PC-3 (cell line): Measurements from ENCODE around the gene ZFP64. TPM values are rescaled to one million over a fixed set of nuclear protein-coding genes. Genes with fewer than 3 reads are reported as not detected.
A peak's percentile ranks its signal among the peaks of the same experiment; 100 is the strongest.

Source experiments
- ATAC-seq: fragments of 200-7000 bp; cut with Tn5 transposase; 2 replicates; pipeline ENCODE4 v1.9.1; 2020; ENCODE audit warnings: mild to moderate bottlenecking, moderate library complexity
- BruUV-seq: library from RNA; stranded (reverse); fragments of 400-500 nt; replicated peaks from 2 replicates; lab custom pipeline; 2021; lab: Mats Ljungman, UMichigan
- CTCF ChIA-PET: fragments of 300-600 bp; sonication (Branson Sonifier 250); formaldehyde crosslinking; loops from one replicate; lab custom pipeline; 2022; ENCODE audit warnings: antibody characterized with exemption; lab: Charles Lee
- POLR2A ChIA-PET: fragments of 300-600 bp; sonication (Branson Sonifier 250); formaldehyde crosslinking; loops from one replicate; lab custom pipeline; 2022; ENCODE audit warnings: antibody characterized with exemption; ENCODE audit not compliant: unreplicated experiment; lab: Charles Lee
- DNase-seq: peaks from one replicate; pipeline ENCODE4 v3.0.0-alpha.2; 2015
- H2AFZ ChIP-seq: fragments of 300-600 bp; sonication (generic); 2 replicates; pipeline ENCODE4 v1.6.0; 2016; ENCODE audit warnings: antibody characterized with exemption, low read length
- H3F3A ChIP-seq: fragments of 300-600 bp; sonication (generic); one replicate; pipeline ENCODE4 v1.6.0; 2017; ENCODE audit warnings: antibody characterized with exemption, low read length, control low read depth, mild to moderate bottlenecking; ENCODE audit not compliant: unreplicated experiment
- H3K27ac ChIP-seq: fragments of 300-600 bp; sonication (generic); 2 replicates; pipeline ENCODE4 v1.5.1; 2016; ENCODE audit warnings: mild to moderate bottlenecking, low read length
- H3K27me3 ChIP-seq: fragments of 300-600 bp; sonication (generic); 2 replicates; pipeline ENCODE4 v1.6.1; 2016; ENCODE audit warnings: low read length, mixed read lengths
- H3K36me3 ChIP-seq: fragments of 300-600 bp; sonication (generic); 2 replicates; pipeline ENCODE4 v1.6.1; 2016; ENCODE audit warnings: low read depth, mixed run types, low read length, mixed read lengths
- H3K4me1 ChIP-seq: fragments of 300-600 bp; sonication (generic); 2 replicates; pipeline ENCODE4 v1.5.1; 2016; ENCODE audit warnings: low read length; ENCODE audit not compliant: insufficient read depth
- H3K4me2 ChIP-seq: fragments of 300-600 bp; sonication (generic); 2 replicates; pipeline ENCODE4 v1.6.0; 2016; ENCODE audit warnings: low read length
- H3K4me3 ChIP-seq: fragments of 300-600 bp; sonication (generic); 2 replicates; pipeline ENCODE4 v1.5.1; 2016; ENCODE audit warnings: mild to moderate bottlenecking, low read length, mixed read lengths
- H3K79me2 ChIP-seq: fragments of 300-600 bp; sonication (generic); 2 replicates; pipeline ENCODE4 v1.6.1; 2017; ENCODE audit warnings: low read length, mixed read lengths
- H3K9ac ChIP-seq: fragments of 300-600 bp; sonication (generic); 2 replicates; pipeline ENCODE4 v1.6.0; 2016; ENCODE audit warnings: mild to moderate bottlenecking, low read length
- H3K9me2 ChIP-seq: fragments of 300-600 bp; sonication (generic); replicated peaks from 2 replicates; pipeline ENCODE4 v1.6.1; 2016; ENCODE audit warnings: mixed run types, low read length, mixed read lengths
- H3K9me3 ChIP-seq: fragments of 300-600 bp; sonication (generic); 2 replicates; pipeline ENCODE4 v1.6.1; 2016; ENCODE audit warnings: low read length, mixed read lengths
- H4K20me1 ChIP-seq: fragments of 300-600 bp; sonication (generic); 2 replicates; pipeline ENCODE4 v1.6.1; 2016; ENCODE audit warnings: low read length, mixed read lengths
- CTCF ChIP-seq: fragments of 300-600 bp; sonication (generic); conservative IDR thresholded peaks from 2 replicates; pipeline ENCODE4 v1.5.1; 2017; ENCODE audit warnings: antibody characterized with exemption, low read depth, mild to moderate bottlenecking, low read length
- EZH2 ChIP-seq: fragments of 300-600 bp; sonication (generic); IDR thresholded peaks from one replicate; pipeline ENCODE4 v1.6.1; 2017; ENCODE audit warnings: antibody characterized with exemption, mild to moderate bottlenecking, low read length; ENCODE audit not compliant: unreplicated experiment
- EZH2phosphoT487 ChIP-seq: fragments of 300-600 bp; sonication (generic); IDR thresholded peaks from 2 replicates; pipeline ENCODE4 v1.6.1; 2018; ENCODE audit warnings: mild to moderate bottlenecking, antibody characterized with exemption, low read length, borderline replicate concordance
- intact Hi-C: fragments of 100-400 bp; cut with micrococcal nuclease; formaldehyde crosslinking; loops from 2 replicates; pipeline ENCODE4 v1.9.0; 2023
- total RNA-seq: library from RNA; depleted of rRNA; stranded (reverse); fragments of >200 nt; gene quantifications from 2 replicates; pipeline ENCODE4 v1.2.3, GENCODE V29; 2014

ZFP64 gene
- total RNA-seq, 1 experiment from 2014 or later, result 16.6 TPM

- H3K4me3 ChIP-seq, result no peak overlapping the region
- no peaks in the 10 kb centered on the region for H3K9me2 ChIP-seq
- no peaks in the 10 kb centered on the region for H3F3A ChIP-seq
- no peak for DNase-seq
- TF ChIP-seq EZH2phosphoT487 (no peak), CTCF (0 out of 2 replicates have a peak, but pooled peaks have one; percentile 8)
- no peaks in the 10 kb centered on the region for H3K9me3 ChIP-seq
- ChIA-PET POLR2A (no interaction called here), CTCF (no interaction called here)
- no peak overlapping the region for H3K4me2 ChIP-seq
- H3K27ac ChIP-seq, result no peak overlapping the region
- H3K27me3 ChIP-seq, result no peaks in the 10 kb centered on the region
- no peaks in the 10 kb centered on the region for H4K20me1 ChIP-seq
- intact Hi-C loops, result no loop called here
- H3K9ac ChIP-seq, result no peak overlapping the region
- no peaks in the 10 kb centered on the region for H3K79me2 ChIP-seq
- H3K36me3 ChIP-seq, result peaks cover 7% of the 10 kb centered on the region; the same call in 1 of the 2 replicates
- no TSS peak for BruUV-seq
- no peak for ATAC-seq
- no peak overlapping the region for H2AFZ ChIP-seq
- H3K4me1 ChIP-seq, result no peaks in the 10 kb centered on the region
Observed at GRCh38 chr20:52171025-52171424, 20.6 kb downstream of the ZFP64 start.

GRCh38 chr20:52168116-52168515, 23.5 kb downstream of the ZFP64 start:
- Histone ChIP-seq H3K36me3 (peaks cover 16% of the 10 kb centered on the region), H4K20me1 (no peaks in the 10 kb centered on the region), H3K27me3 (no peaks in the 10 kb centered on the region), H3K9me3 (no peaks in the 10 kb centered on the region), H2AFZ (no peak overlapping the region), H3K4me3 (no peak overlapping the region), H3K4me1 (no peaks in the 10 kb centered on the region), H3K4me2 (no peak overlapping the region), H3K79me2 (no peaks in the 10 kb centered on the region), H3K27ac (no peak overlapping the region), H3F3A (no peaks in the 10 kb centered on the region), H3K9me2 (no peaks in the 10 kb centered on the region), H3K9ac (no peak overlapping the region)
- no peak for DNase-seq
- ChIA-PET POLR2A (no interaction called here), CTCF (no interaction called here)
- no peak for ATAC-seq
- no peak for TF ChIP-seq EZH2
- TF ChIP-seq CTCF, result no peak
- TF ChIP-seq EZH2phosphoT487, result no peak
- no TSS peak for BruUV-seq
- intact Hi-C loops, result no loop called here

GRCh38 chr20:52167232-52167840, 24.2 kb downstream of the ZFP64 start:
- intact Hi-C loops, result no loop called here
- POLR2A ChIA-PET, result no interaction called here
- H4K20me1 ChIP-seq, result no peaks in the 10 kb centered on the region
- no peak overlapping the region for H3K4me3 ChIP-seq
- no peak for DNase-seq
- H3K4me1 ChIP-seq, result no peaks in the 10 kb centered on the region
- no peaks in the 10 kb centered on the region for H3K9me2 ChIP-seq
- no peak overlapping the region for H3K27ac ChIP-seq
- no peak for TF ChIP-seq EZH2phosphoT487
- no peak for TF ChIP-seq CTCF
- no peak for TF ChIP-seq EZH2
- H2AFZ ChIP-seq, result no peak overlapping the region
- peaks cover 16% of the 10 kb centered on the region for H3K36me3 ChIP-seq
- H3K4me2 ChIP-seq, result no peak overlapping the region
- no peaks in the 10 kb centered on the region for H3F3A ChIP-seq
- H3K27me3 ChIP-seq, result no peaks in the 10 kb centered on the region
- CTCF ChIA-PET, result no interaction called here
- no TSS peak for BruUV-seq
- H3K79me2 ChIP-seq, result no peaks in the 10 kb centered on the region
- H3K9ac ChIP-seq, result no peak overlapping the region
- H3K9me3 ChIP-seq, result no peaks in the 10 kb centered on the region
- no peak for ATAC-seq
